Pancreas (tissue), 10 donors: Measurements from ENCODE around the gene TSHZ2. TPM values are rescaled to one million over a fixed set of nuclear protein-coding genes. Genes with fewer than 3 reads are reported as not detected.

ENCODE experiments used
- ATAC-seq, 4 donors: fragments of 200-7000 bp; cut with Tn5 transposase; one replicate each; pipeline versions ENCODE4 v1.8.0 to v1.9.1; 2020; ENCODE audit warnings: mild to moderate bottlenecking in 4 of 4, moderate library complexity in 4 of 4
- DNase-seq, 6 donors: peaks; one replicate each; pipeline ENCODE4 v3.0.0-alpha.2; 2020
- FAIRE-seq: peaks from 2 replicates; lab custom pipeline; 2012; peaks lifted over from hg19 to GRCh38; lab: Jason Lieb, UNC
- H3K27ac ChIP-seq, 4 donors: fragments of 200-600 bp; sonication (generic); 1 replicate in 3 of 4; 2 replicates in 1 of 4; pipeline versions ENCODE4 v1.5.0 to v1.8.0; 2020
- H3K27me3 ChIP-seq, 4 donors: fragments of 200-600 bp; one replicate each; pipeline ENCODE4 v1.8.0; 2021
- H3K36me3 ChIP-seq, 3 donors: fragments of 200-600 bp; sonication (generic) in 1 of 3; one replicate each; pipeline versions ENCODE4 v1.5.0 to v1.8.0; 2020 to 2021
- H3K4me1 ChIP-seq, 3 donors: fragments of 200-600 bp; one replicate each; pipeline ENCODE4 v1.8.0; 2021
- H3K4me3 ChIP-seq, 4 donors: fragments of 200-600 bp; sonication (generic) in 2 of 4; one replicate each; pipeline versions ENCODE4 v1.5.0 to v1.8.0; 2020 to 2021
- H3K9me3 ChIP-seq, 4 donors: fragments of 200-600 bp; one replicate each; pipeline ENCODE4 v1.8.0; 2021
- WGBS, 2 donors: extraction: QIAGEN DNeasy Blood & Tissue Kit; methylation state at CpG; one replicate each; pipeline ENCODE4 v1.1.7; 2013; 5-methylcytosine and 5-hydroxymethylcytosine counted together
- intact Hi-C, 3 donors: fragments of 100-400 bp; cut with DNase I; formaldehyde crosslinking; loops; one replicate each; pipeline versions ENCODE4 v1.11.1 to v1.14.2; 2022
- polyA plus RNA-seq, 2 donors: library from polyadenylated mRNA; stranded (reverse); fragments of 200-250 nt; gene quantifications; one replicate each; pipeline ENCODE4 v1.2.3, GENCODE V29; 2013
- total RNA-seq, 6 donors: library from RNA; stranded (reverse); fragmentation: NEBNext Ultra II Directional in 4 of 6; extraction: Animal tissue kit (Norgen Biotek cat#: 25700) in 4 of 6; gene quantifications; one replicate each; pipeline versions ENCODE4 v1.2.1 to v1.2.4, GENCODE V29; 2021 to 2023
- TF ChIP-seq, protein P1 (sequence below), 4 donors: fragments of 200-600 bp; sonication (generic) in 3 of 4; IDR thresholded peaks; one replicate each; pipeline versions ENCODE4 v1.5.0 to v1.8.0; 2021; ENCODE audit warnings: antibody characterized with exemption in 4 of 4
- donor health status: healthy with polysubstance abuse.
- donor health status: DM: no; HTN: no; CAD: no; lungs with moderate emphysema.
- donor health status: DM: no; HTN: no; CAD: no.
- donor health status: control.
- donor health status: control.
- donor health status: Bipolar disorder and iron deficiency.
- donor health status: DM: yes; HTN: yes; CAD: no.
- donor health status: DM: no; HTN: no; CAD: no.
- donor health status: DM: no; HTN: no; CAD: no.
- donor health status: DM: yes; HTN: yes; CAD: no.

TSHZ2 gene
- total and polyA plus RNA-seq, 8 donors: 2.2 to 23.5 (median 4.5) TPM

DNA sequence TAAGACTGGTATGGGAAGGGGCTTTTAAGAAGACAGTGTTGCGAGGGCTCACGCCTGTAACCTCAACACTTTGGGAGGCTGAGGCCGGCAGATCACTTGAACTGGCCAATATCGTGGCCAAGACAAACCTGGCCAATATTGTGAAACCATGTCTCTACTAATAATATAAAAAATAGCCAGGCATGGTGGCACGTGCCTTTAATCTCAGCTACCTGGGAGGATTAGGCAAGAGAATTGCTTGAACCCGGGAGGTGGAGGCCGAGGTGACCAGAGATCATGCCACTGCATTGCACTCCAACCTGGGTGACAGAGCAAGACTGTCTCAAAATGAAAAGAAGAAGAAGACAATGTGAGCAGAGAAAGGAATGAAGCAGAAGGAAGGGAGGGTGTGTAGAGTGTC is 242.2 kb downstream of the TSHZ2 start:
- FAIRE-seq (no peak), ATAC-seq (no peak), DNase-seq (no peak)
- intact Hi-C loops: no loop called here
- H3K4me3 ChIP-seq: no peak overlapping the region
- no peaks in the 10 kb centered on the region for H3K9me3 ChIP-seq
- peaks cover 0 to 6% (median 0%) of the 10 kb centered on the region in 3 donors for H3K4me1 ChIP-seq
- TF ChIP-seq, protein P1, sequence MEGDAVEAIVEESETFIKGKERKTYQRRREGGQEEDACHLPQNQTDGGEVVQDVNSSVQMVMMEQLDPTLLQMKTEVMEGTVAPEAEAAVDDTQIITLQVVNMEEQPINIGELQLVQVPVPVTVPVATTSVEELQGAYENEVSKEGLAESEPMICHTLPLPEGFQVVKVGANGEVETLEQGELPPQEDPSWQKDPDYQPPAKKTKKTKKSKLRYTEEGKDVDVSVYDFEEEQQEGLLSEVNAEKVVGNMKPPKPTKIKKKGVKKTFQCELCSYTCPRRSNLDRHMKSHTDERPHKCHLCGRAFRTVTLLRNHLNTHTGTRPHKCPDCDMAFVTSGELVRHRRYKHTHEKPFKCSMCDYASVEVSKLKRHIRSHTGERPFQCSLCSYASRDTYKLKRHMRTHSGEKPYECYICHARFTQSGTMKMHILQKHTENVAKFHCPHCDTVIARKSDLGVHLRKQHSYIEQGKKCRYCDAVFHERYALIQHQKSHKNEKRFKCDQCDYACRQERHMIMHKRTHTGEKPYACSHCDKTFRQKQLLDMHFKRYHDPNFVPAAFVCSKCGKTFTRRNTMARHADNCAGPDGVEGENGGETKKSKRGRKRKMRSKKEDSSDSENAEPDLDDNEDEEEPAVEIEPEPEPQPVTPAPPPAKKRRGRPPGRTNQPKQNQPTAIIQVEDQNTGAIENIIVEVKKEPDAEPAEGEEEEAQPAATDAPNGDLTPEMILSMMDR (IDR thresholded peaks at IDR 0.05): no peak
- 81 to 93% methylated on average over 7 of the region's 7 CpGs for WGBS, 2 donors
- H3K27ac ChIP-seq: no peak overlapping the region
- H3K36me3 ChIP-seq: no peaks in the 10 kb centered on the region
- H3K27me3 ChIP-seq: no peaks in the 10 kb centered on the region

DNA sequence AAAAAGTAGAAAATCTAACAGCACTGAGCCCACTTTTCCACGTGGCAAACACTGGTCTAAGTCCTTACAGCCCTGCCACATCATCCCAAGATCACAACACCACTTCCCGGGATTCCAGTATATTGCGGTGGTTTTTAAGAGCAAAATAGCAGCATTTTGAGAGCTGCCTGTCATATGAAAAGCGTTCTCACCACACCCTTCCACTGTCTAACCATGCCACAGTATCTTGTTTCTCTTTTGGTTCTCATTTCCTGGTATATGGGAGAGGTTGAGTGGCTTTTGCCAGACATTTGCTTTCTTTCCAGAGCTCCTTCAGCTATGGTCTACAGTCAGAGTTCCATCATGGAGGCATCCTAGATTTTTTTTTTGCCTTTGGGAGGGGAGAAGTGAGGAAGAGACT is 243.0 kb downstream of the TSHZ2 start:
- FAIRE-seq (no peak), ATAC-seq (no peak), DNase-seq (no peak)
- no peaks in the 10 kb centered on the region for H3K36me3 ChIP-seq
- peaks cover 0 to 6% (median 0%) of the 10 kb centered on the region in 3 donors for H3K4me1 ChIP-seq
- H3K4me3 ChIP-seq: no peak overlapping the region
- 80 to 90% methylated on average over 4 of the region's 4 CpGs for WGBS, 2 donors
- H3K9me3 ChIP-seq: no peaks in the 10 kb centered on the region
- intact Hi-C loops: no loop called here
- H3K27ac ChIP-seq: no peak overlapping the region
- TF ChIP-seq, protein P1 (IDR thresholded peaks at IDR 0.05): no peak
- no peaks in the 10 kb centered on the region for H3K27me3 ChIP-seq

DNA sequence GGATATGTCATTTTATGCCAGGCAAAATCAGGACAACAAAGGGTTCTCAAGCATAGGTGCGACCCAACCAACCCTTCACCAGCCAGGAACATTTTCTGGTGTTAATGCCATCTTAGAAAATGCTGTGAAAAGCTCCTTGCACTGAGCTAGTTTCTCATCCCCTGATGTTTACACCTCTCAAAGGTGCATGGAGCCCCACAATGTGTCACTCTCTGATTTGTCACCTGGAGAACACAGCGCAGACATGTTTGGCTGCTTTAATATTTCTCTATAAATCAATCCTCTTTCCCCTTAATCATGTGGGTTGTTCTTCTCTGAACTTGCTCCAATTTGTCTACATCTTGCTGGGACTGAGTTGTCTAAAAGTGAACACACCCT is 244.3 kb downstream of the TSHZ2 start:
- intact Hi-C loops: no loop called here
- TF ChIP-seq, protein P1 (IDR thresholded peaks at IDR 0.05): no peak
- H3K4me3 ChIP-seq: peak overlapping the region in 1 of 4 donors; percentile 27

DNA sequence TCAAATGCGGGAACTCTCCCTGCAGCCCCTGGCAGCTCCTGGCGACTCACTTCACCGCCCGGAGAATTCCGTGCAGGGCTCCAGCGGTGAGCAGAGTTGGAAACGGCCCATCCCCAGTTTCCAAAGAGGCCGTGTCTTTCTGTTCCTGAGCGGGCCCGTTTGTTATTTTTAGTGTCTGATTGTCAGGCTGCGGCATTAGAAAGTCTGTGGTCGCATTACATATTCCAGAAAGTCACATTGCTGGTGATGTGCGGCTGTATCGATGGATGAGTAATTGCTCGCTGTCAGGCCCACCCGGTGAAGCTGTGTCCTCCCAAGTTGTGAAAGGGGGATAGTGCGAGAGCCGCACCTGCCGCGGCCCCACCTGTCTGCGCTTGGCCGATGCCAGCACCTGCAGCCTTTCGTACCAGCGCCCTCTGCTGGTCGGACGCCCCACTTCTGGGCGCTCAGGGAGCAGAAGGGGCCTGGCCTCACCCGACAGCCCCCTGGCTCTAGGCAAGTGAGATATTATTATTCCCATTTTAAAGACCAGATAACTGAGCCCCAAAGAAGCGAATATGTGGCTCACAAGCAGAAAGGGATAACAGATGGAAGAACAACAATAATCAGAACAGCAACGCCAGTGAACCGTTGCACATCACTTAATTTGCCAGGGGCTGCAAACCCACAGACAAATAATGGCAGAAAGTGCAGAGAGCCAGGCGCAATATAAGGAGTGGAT is 244.9 kb downstream of the TSHZ2 start:
- Histone ChIP-seq H3K9me3 (no peaks in the 10 kb centered on the region), H3K4me3 (peak overlapping the region in 2 of 4 donors; percentile 16 to 27), H3K36me3 (no peaks in the 10 kb centered on the region), H3K27ac (no peak overlapping the region), H3K27me3 (no peaks in the 10 kb centered on the region), H3K4me1 (peaks cover 0 to 6% (median 0%) of the 10 kb centered on the region in 3 donors)
- FAIRE-seq (no peak), DNase-seq (peak; percentile 42 to 97 (median 75)), ATAC-seq (peak; percentile 83 to 98 (median 96))
- intact Hi-C loops: no loop called here
- WGBS, 2 donors: 10 to 12% methylated on average over 32 of the region's 32 CpGs
- TF ChIP-seq, protein P1 (IDR thresholded peaks at IDR 0.05): peak; percentile 79 to 89 (median 84)

More for the DNA sequence above, 244.3 kb downstream of the TSHZ2 start:
- Histone ChIP-seq H3K27me3 (no peaks in the 10 kb centered on the region), H3K27ac (no peak overlapping the region), H3K4me1 (peaks cover 0 to 6% (median 0%) of the 10 kb centered on the region in 3 donors), H3K9me3 (no peaks in the 10 kb centered on the region), H3K36me3 (no peaks in the 10 kb centered on the region)
- no peak for DNase-seq
- peak in 3 of 4 donors; percentile 8 to 24 (median 22) for ATAC-seq
- no peak for FAIRE-seq
- 80 to 90% methylated on average over 2 of the region's 2 CpGs for WGBS, 2 donors
